GM11168 (cell line): Measurements from ENCODE around the gene PTPN4.

Source experiments
- in situ Hi-C: fragments of 300-500 bp; cut with MboI; formaldehyde crosslinking; loops from one replicate; pipeline ENCODE4 v1.12.0; 2022; ENCODE audit warnings: low sequenced_read_pairs; ENCODE audit not compliant: unreplicated experiment

Gene PTPN4

GRCh38 chr2:119731983-119732382 lies 27.7 kb upstream of the PTPN4 start:
- in situ Hi-C loops, result no loop called here

- in situ Hi-C loops, result no loop called here
Measured at GRCh38 chr2:119732601-119733164, 27.0 kb upstream of the PTPN4 start.

GRCh38 chr2:119734047-119734446 lies 25.7 kb upstream of the PTPN4 start:
- in situ Hi-C loops, result no loop called here

- in situ Hi-C loops, result no loop called here
Measured at GRCh38 chr2:119735565-119735964, 24.2 kb upstream of the PTPN4 start.

- in situ Hi-C loops, result no loop called here
Measured at GRCh38 chr2:119736021-119736420, 23.7 kb upstream of the PTPN4 start.

- in situ Hi-C loops, result no loop called here
Measured at GRCh38 chr2:119739580-119740255, 20.0 kb upstream of the PTPN4 start.

- in situ Hi-C loops, result no loop called here
Measured at GRCh38 chr2:119741001-119741400, 18.7 kb upstream of the PTPN4 start.

- in situ Hi-C loops, result no loop called here
Measured at GRCh38 chr2:119741868-119742267, 17.9 kb upstream of the PTPN4 start.

GRCh38 chr2:119744335-119744939 lies 15.3 kb upstream of the PTPN4 start:
- in situ Hi-C loops, result no loop called here

- in situ Hi-C loops, result no loop called here
Measured at GRCh38 chr2:119745566-119745965, 14.2 kb upstream of the PTPN4 start.

GRCh38 chr2:119746836-119747686 lies 12.7 kb upstream of the PTPN4 start:
- in situ Hi-C loops, result no loop called here

- in situ Hi-C loops, result no loop called here
Measured at GRCh38 chr2:119748135-119748534, 11.6 kb upstream of the PTPN4 start.

GRCh38 chr2:119749477-119750012 lies 10.2 kb upstream of the PTPN4 start:
- in situ Hi-C loops, result loop anchor here (10.0 to 25.0 kb wide), 2 partner anchors 65 to 413 kb away; no protein-coding TSS in a partner anchor

- in situ Hi-C loops, result loop anchor here (10.0 to 25.0 kb wide), 2 partner anchors 63 to 411 kb away; no protein-coding TSS in a partner anchor
Measured at GRCh38 chr2:119751706-119752105, 8.0 kb upstream of the PTPN4 start.

GRCh38 chr2:119753041-119753929 lies 6.4 kb upstream of the PTPN4 start:
- in situ Hi-C loops, result loop anchor here (10.0 to 25.0 kb wide), 2 partner anchors 62 to 409 kb away; no protein-coding TSS in a partner anchor

- in situ Hi-C loops, result loop anchor here (10.0 to 25.0 kb wide), 2 partner anchors 61 to 408 kb away; no protein-coding TSS in a partner anchor
Measured at GRCh38 chr2:119753930-119754321, 5.8 kb upstream of the PTPN4 start.

GRCh38 chr2:119755906-119756305 lies 3.8 kb upstream of the PTPN4 start:
- in situ Hi-C loops, result loop anchor here (10.0 to 25.0 kb wide), 2 partner anchors 59 to 406 kb away; no protein-coding TSS in a partner anchor

GRCh38 chr2:119756837-119757236 lies 2.9 kb upstream of the PTPN4 start:
- in situ Hi-C loops, result loop anchor here (10.0 to 25.0 kb wide), 2 partner anchors 58 to 405 kb away; no protein-coding TSS in a partner anchor

- in situ Hi-C loops, result loop anchor here (10.0 to 25.0 kb wide), 2 partner anchors 56 to 403 kb away; no protein-coding TSS in a partner anchor
Measured at GRCh38 chr2:119758881-119759450, 756 bp upstream of the PTPN4 start.
